H1 (cell line): ENCODE results near the gene P4HB. TPM values are rescaled to one million over a fixed set of nuclear protein-coding genes. Genes with fewer than 3 reads are reported as not detected.

Experiments
- CTCF ChIA-PET: fragments of 300-600 bp; sonication (Branson Sonifier 250); formaldehyde crosslinking; loops from one replicate; lab custom pipeline; 2021; ENCODE audit not compliant: partially characterized antibody; lab: Charles Lee
- POLR2A ChIA-PET: fragments of 300-600 bp; sonication (Branson Sonifier 250); formaldehyde crosslinking; loops from one replicate; lab custom pipeline; 2021; ENCODE audit warnings: inconsistent platforms; ENCODE audit not compliant: partially characterized antibody; lab: Charles Lee
- DNase-seq, 2 experiments: peaks; one replicate each; pipeline versions ENCODE4 v3.0.0 to v3.0.0-alpha.2; 2010 to 2022; ENCODE audit warnings: low spot score in 2 of 2, low read depth in 1 of 2, mixed read lengths in 1 of 2
- FAIRE-seq: peaks from 2 replicates; lab custom pipeline; 2011; peaks lifted over from hg19 to GRCh38; lab: Jason Lieb, UNC
- H2AFZ ChIP-seq: 2 replicates; pipeline ENCODE4 v1.8.1; 2012; ENCODE audit warnings: low read length, inconsistent platforms
- H2AK5ac ChIP-seq: 2 replicates; pipeline ENCODE4 v1.6.1; 2013; ENCODE audit warnings: low read depth, low read length
- H2BK120ac ChIP-seq: replicated peaks from 2 replicates; pipeline ENCODE3; 2013; ENCODE audit warnings: low read depth, low read length, inconsistent platforms
- H2BK12ac ChIP-seq: 2 replicates; pipeline ENCODE4 v1.6.1; 2013; ENCODE audit warnings: low read depth, low read length
- H2BK15ac ChIP-seq: 2 replicates; pipeline ENCODE4 v1.6.1; 2013; ENCODE audit warnings: low read length
- H2BK20ac ChIP-seq: 2 replicates; pipeline ENCODE4 v1.6.1; 2013; ENCODE audit warnings: low read length
- H2BK5ac ChIP-seq: 2 replicates; pipeline ENCODE4 v1.6.1; 2013; ENCODE audit warnings: low read depth, low read length
- H3K14ac ChIP-seq: 2 replicates; pipeline ENCODE4 v1.6.1; 2013; ENCODE audit warnings: inconsistent platforms; ENCODE audit not compliant: insufficient read length
- H3K18ac ChIP-seq: 2 replicates; pipeline ENCODE4 v1.6.1; 2013; ENCODE audit warnings: low read length; ENCODE audit errors: extremely low read depth
- H3K23ac ChIP-seq: 2 replicates; pipeline ENCODE4 v1.6.1; 2013; ENCODE audit warnings: inconsistent platforms; ENCODE audit not compliant: insufficient read length
- H3K23me2 ChIP-seq: 2 replicates; pipeline ENCODE4 v1.6.1; 2013; ENCODE audit warnings: low read depth, low read length
- H3K27ac ChIP-seq: 2 replicates; pipeline ENCODE4 v1.6.1; 2011; ENCODE audit warnings: low read depth, low read length, inconsistent platforms
- H3K27me3 ChIP-seq, 4 experiments: replicated peaks in 1 of 4; 1 replicate in 1 of 4; 2 replicates in 3 of 4; pipeline versions ENCODE4 v1.6.1 to v1.8.1; 2011 to 2013; ENCODE audit warnings: low read length in 3 of 4, mild to moderate bottlenecking in 3 of 4, inconsistent platforms in 2 of 4, mixed read lengths in 2 of 4, moderate library complexity in 1 of 4; ENCODE audit not compliant: control insufficient read depth in 3 of 4, insufficient read depth in 3 of 4; ENCODE audit errors: extremely low read depth in 1 of 4
- H3K36me3 ChIP-seq, 4 experiments: 2 replicates each; pipeline versions ENCODE4 v1.6.1 to v1.8.1; 2011 to 2013; ENCODE audit warnings: mild to moderate bottlenecking in 4 of 4, low read length in 3 of 4, moderate library complexity in 2 of 4, control low read depth in 1 of 4, inconsistent platforms in 1 of 4; ENCODE audit not compliant: insufficient read depth in 4 of 4, control insufficient read depth in 2 of 4
- H3K4ac ChIP-seq: replicated peaks from 2 replicates; pipeline ENCODE3; 2013; ENCODE audit warnings: low read length, low read depth, mixed read lengths, inconsistent platforms; ENCODE audit not compliant: insufficient read length
- H3K4me1 ChIP-seq, 4 experiments: replicated peaks in 1 of 4; 1 replicate in 1 of 4; 2 replicates in 3 of 4; pipeline versions ENCODE4 v1.6.1 to v1.8.1; 2011 to 2013; ENCODE audit warnings: low read length in 3 of 4, inconsistent platforms in 2 of 4, mixed read lengths in 1 of 4; ENCODE audit not compliant: insufficient read depth in 4 of 4, control insufficient read depth in 3 of 4
- H3K4me2 ChIP-seq, 2 experiments: 2 replicates each; pipeline versions ENCODE4 v1.6.1 to v1.8.1; 2011 to 2013; ENCODE audit warnings: low read depth in 2 of 2, low read length in 2 of 2, control low read depth in 1 of 2, inconsistent platforms in 1 of 2, mild to moderate bottlenecking in 1 of 2; ENCODE audit not compliant: insufficient read depth in 1 of 2
- H3K4me3 ChIP-seq, 4 experiments: fragments of 200-600, 300-600 bp in 1 of 4; sonication (generic), shearing (Covaris generic), sonication (Bioruptor Twin) in 1 of 4; 2 replicates each; pipeline versions ENCODE4 v1.5.1 to v1.8.1; 2011 to 2016; ENCODE audit warnings: low read length in 4 of 4, low read depth in 3 of 4, control low read depth in 2 of 4, inconsistent platforms in 2 of 4, mild to moderate bottlenecking in 2 of 4, mixed read lengths in 1 of 4, moderate library complexity in 1 of 4; ENCODE audit not compliant: insufficient read depth in 2 of 4; ENCODE audit errors: extremely low read depth in 1 of 4
- H3K56ac ChIP-seq: replicated peaks from 2 replicates; pipeline ENCODE3; 2013; ENCODE audit warnings: low read depth, mild to moderate bottlenecking, mixed read lengths, low read length, inconsistent platforms; ENCODE audit not compliant: insufficient read length
- H3K79me1 ChIP-seq: 2 replicates; pipeline ENCODE4 v1.6.1; 2013; ENCODE audit warnings: low read depth, low read length, control low read depth
- H3K79me2 ChIP-seq, 2 experiments: 2 replicates each; pipeline versions ENCODE4 v1.6.1 to v1.8.1; 2012 to 2013; ENCODE audit warnings: low read length in 2 of 2, mild to moderate bottlenecking in 2 of 2, inconsistent platforms in 1 of 2; ENCODE audit not compliant: insufficient read depth in 2 of 2, control insufficient read depth in 1 of 2
- H3K9ac ChIP-seq, 4 experiments: replicated peaks in 1 of 4; 1 replicate in 1 of 4; 2 replicates in 3 of 4; pipeline versions ENCODE4 v1.6.1 to v1.8.1; 2011 to 2013; ENCODE audit warnings: low read depth in 3 of 4, low read length in 3 of 4, control low read depth in 2 of 4, mild to moderate bottlenecking in 2 of 4, moderate library complexity in 2 of 4, inconsistent platforms in 1 of 4; ENCODE audit errors: extremely low read depth in 1 of 4
- H3K9me3 ChIP-seq, 2 experiments: 2 replicates each; pipeline versions ENCODE4 v1.6.1 to v1.8.1; 2012 to 2013; ENCODE audit warnings: mild to moderate bottlenecking in 2 of 2, moderate library complexity in 2 of 2, control low read depth in 1 of 2, inconsistent platforms in 1 of 2, low read depth in 1 of 2, low read length in 1 of 2, mixed read lengths in 1 of 2; ENCODE audit not compliant: insufficient read depth in 2 of 2
- H4K20me1 ChIP-seq, 2 experiments: replicated peaks in 1 of 2; 2 replicates each; pipeline versions ENCODE3 to v1.8.1; 2011 to 2013; ENCODE audit warnings: inconsistent platforms in 2 of 2, low read length in 2 of 2, mild to moderate bottlenecking in 1 of 2; ENCODE audit not compliant: insufficient read depth in 2 of 2, control insufficient read depth in 1 of 2
- H4K5ac ChIP-seq: 2 replicates; pipeline ENCODE4 v1.6.1; 2013; ENCODE audit warnings: low read length, low read depth, mixed read lengths, inconsistent platforms; ENCODE audit not compliant: insufficient read length
- H4K8ac ChIP-seq: 2 replicates; pipeline ENCODE4 v1.8.0; 2013; ENCODE audit warnings: mild to moderate bottlenecking, moderate library complexity, low read length, inconsistent platforms; ENCODE audit not compliant: insufficient read depth; ENCODE audit errors: extremely low read depth
- H4K91ac ChIP-seq: replicated peaks from 2 replicates; pipeline ENCODE3; 2013; ENCODE audit warnings: low read length, mixed read lengths, inconsistent platforms; ENCODE audit not compliant: insufficient read length
- BRCA1 ChIP-seq: IDR thresholded peaks from 2 replicates; pipeline ENCODE4 v1.6.1; 2012; ENCODE audit warnings: low read depth, low read length, improper control_type of control experiment
- CBX5 ChIP-seq: fragments of 300-800, 300-1000 bp; sonication (generic); IDR thresholded peaks from 2 replicates; pipeline ENCODE4 v1.7.1; 2016; ENCODE audit warnings: antibody characterized with exemption, low read length, low read depth
- CTBP2 ChIP-seq: IDR thresholded peaks from 2 replicates; pipeline ENCODE4 v1.7.0; 2011; ENCODE audit warnings: borderline replicate concordance, mild to moderate bottlenecking, moderate library complexity, mixed read lengths, low read length; ENCODE audit not compliant: insufficient read depth, insufficient read length
- KDM4A ChIP-seq: IDR thresholded peaks from one replicate; pipeline ENCODE4 v1.7.1; 2012; ENCODE audit warnings: low read depth, mild to moderate bottlenecking, moderate library complexity, low read length, inconsistent platforms; ENCODE audit not compliant: severe bottlenecking
- MAX ChIP-seq: IDR thresholded peaks from 2 replicates; pipeline ENCODE4 v1.6.1; 2012; ENCODE audit warnings: inconsistent platforms
- POLR2A ChIP-seq, 2 experiments: IDR thresholded peaks; 1 replicate in 1 of 2; 2 replicates in 1 of 2; pipeline ENCODE4 v1.6.1; 2011; ENCODE audit warnings: low read depth in 2 of 2, low read length in 2 of 2, mild to moderate bottlenecking in 2 of 2; ENCODE audit errors: control extremely low read depth in 1 of 2
- RFX5 ChIP-seq: IDR thresholded peaks from 2 replicates; pipeline ENCODE4 v1.6.1; 2011; ENCODE audit warnings: low read depth, low read length, improper control_type of control experiment, borderline replicate concordance
- SAP30 ChIP-seq: fragments of 300-600 bp; sonication (generic); IDR thresholded peaks from 2 replicates; pipeline ENCODE4 v1.7.1; 2012; ENCODE audit warnings: low read length, moderate library complexity, mild to moderate bottlenecking, inconsistent platforms; ENCODE audit not compliant: insufficient read depth, insufficient replicate concordance
- SIN3A ChIP-seq, 2 experiments: IDR thresholded peaks in 1 of 2; conservative IDR thresholded peaks in 1 of 2; 2 replicates each; pipeline ENCODE4 v1.6.1; 2011 to 2012; ENCODE audit warnings: low read length in 2 of 2, improper control_type of control experiment in 1 of 2, low read depth in 1 of 2, mild to moderate bottlenecking in 1 of 2
- SP2 ChIP-seq: IDR thresholded peaks from 2 replicates; pipeline ENCODE4 v1.6.1; 2012; ENCODE audit warnings: mild to moderate bottlenecking, low read length, inconsistent platforms
- SUZ12 ChIP-seq: fragments of 200-600 bp; sonication (generic); IDR thresholded peaks from 2 replicates; pipeline ENCODE4 v1.6.1; 2012; ENCODE audit warnings: mild to moderate bottlenecking, inconsistent platforms, low read length, moderate library complexity, mixed read lengths
- WGBS, 2 experiments: shearing (Covaris generic) in 1 of 2; methylation state at CpG; one replicate each; pipeline versions ENCODE4 v1.1.6 to v1.1.7; 2013 to 2015; ENCODE audit warnings: low lambda C conversion rate in 2 of 2, mixed read lengths in 2 of 2, inconsistent platforms in 1 of 2, low coverage in 1 of 2, missing lambda C conversion rate in 1 of 2; ENCODE audit not compliant: insufficient replicate concordance in 2 of 2, insufficient coverage in 1 of 2, insufficient read length in 1 of 2; ENCODE audit errors: extremely low coverage in 1 of 2, missing lambda C conversion rate in 1 of 2; 5-methylcytosine and 5-hydroxymethylcytosine counted together
- polyA plus RNA-seq, 7 experiments: library from polyadenylated mRNA; depleted of rRNA in 3 of 7; stranded (reverse) in 5 of 7; unstranded in 2 of 7; fragments of >200 nt in 5 of 7; fragments of 200-250 nt in 2 of 7; gene quantifications; 1 replicate in 5 of 7; 2 replicates in 1 of 7; 4 replicates in 1 of 7; pipeline versions ENCODE4 v1.2.1 to v1.2.3, GENCODE V29; 2011 to 2013; ENCODE audit warnings: missing spikeins in 2 of 7, mixed read lengths in 2 of 7
- total RNA-seq: library from RNA; stranded (reverse); fragmentation: NEBNext Ultra II Directional; extraction: Animal tissue kit (Norgen Biotek cat#: 25700); gene quantifications from 2 replicates; pipeline ENCODE4 v1.2.1, GENCODE V29; 2021

P4HB gene
- total and polyA plus RNA-seq, 2 of the 8 experiments (the other 6 are each of a cell fraction or from before 2014, with no cell fraction given), result 41.4 to 379 TPM

- no peak overlapping the region for H4K8ac ChIP-seq
- no peaks in the 10 kb centered on the region for H3K9me3 ChIP-seq
- no peak overlapping the region for H2BK120ac ChIP-seq
- H3K79me2 ChIP-seq, result no peaks in the 10 kb centered on the region
- H2AK5ac ChIP-seq, result 0 out of 2 replicates have a peak overlapping the region, but pooled peaks have one; percentile 24
- H3K27me3 ChIP-seq, result peaks cover 2 to 16% (median 10%) of the 10 kb centered on the region in 4 experiments; a peak in 6 of 7 replicates
- H3K4ac ChIP-seq, result no peak overlapping the region
- DNase-seq (no peak), FAIRE-seq (no peak)
- 83% methylated on average over 8 of the region's 8 CpGs; no CpG with 5 or more reads in 1 of the 2 experiments for WGBS, 2 experiments
- H3K4me3 ChIP-seq, result no peak overlapping the region
- H4K5ac ChIP-seq, result no peak overlapping the region
- H2BK15ac ChIP-seq, result no peak overlapping the region
- H3K23me2 ChIP-seq, result no peaks in the 10 kb centered on the region
- H3K4me1 ChIP-seq, result no peaks in the 10 kb centered on the region
- H3K18ac ChIP-seq, result no peak overlapping the region
- ChIA-PET POLR2A (interaction anchor here (1.1 to 1.8 kb wide), 3 partner anchors 9 to 101 kb away, joined by 3 to 6 read pairs (median 4); no protein-coding TSS in a partner anchor), CTCF (interaction anchor here (1.0 to 1.8 kb wide), 4 partner anchors 9 to 84 kb away, joined by 3 to 5 read pairs (median 3); no protein-coding TSS in a partner anchor)
- no peak overlapping the region for H4K91ac ChIP-seq
- H2AFZ ChIP-seq, result no peak overlapping the region
- H3K14ac ChIP-seq, result no peak overlapping the region
- no peak overlapping the region for H3K23ac ChIP-seq
- no peaks in the 10 kb centered on the region for H3K36me3 ChIP-seq
- H2BK20ac ChIP-seq, result no peak overlapping the region
- peaks cover 0 to 4% of the 10 kb centered on the region in 2 experiments for H4K20me1 ChIP-seq
- H3K56ac ChIP-seq, result no peak overlapping the region
- no peak overlapping the region for H3K9ac ChIP-seq
- no peak overlapping the region for H3K4me2 ChIP-seq
- H2BK5ac ChIP-seq, result no peak overlapping the region
- no peaks in the 10 kb centered on the region for H3K79me1 ChIP-seq
- H2BK12ac ChIP-seq, result no peak overlapping the region
- no peak overlapping the region for H3K27ac ChIP-seq
- TF ChIP-seq CTBP2, result no peak
- no peak for TF ChIP-seq SIN3A (conservative IDR thresholded peaks at IDR 0.05 in 1 of 2, IDR thresholded peaks at IDR 0.05 in 1 of 2; ENCODE audit: low read depth in 1 of 2, low read length in 2 of 2)
- TF ChIP-seq CBX5, result no peak
- TF ChIP-seq RFX5, result no peak
- TF ChIP-seq SP2, result no peak
- TF ChIP-seq POLR2A (IDR thresholded peaks at IDR 0.05; ENCODE audit: control extremely low read depth in 1 of 2, low read depth in 2 of 2, low read length in 2 of 2), result no peak
- no peak for TF ChIP-seq SAP30
- no peak for TF ChIP-seq SUZ12
- TF ChIP-seq KDM4A, result no peak
- TF ChIP-seq BRCA1, result no peak
- no peak for TF ChIP-seq MAX
These were observed 49.9 kb downstream of the P4HB start for GRCh38 chr17:81810476-81810875.
